WTC11 (cell line): ENCODE measurements around the gene ARHGEF18. TPM values are rescaled to one million over a fixed set of nuclear protein-coding genes. Genes with fewer than 3 reads are reported as not detected.

Experiments used
- ATAC-seq: fragments of 200-7000 bp; cut with Tn5 transposase; 2 replicates; pipeline ENCODE4 v1.10.0; 2021; ENCODE audit warnings: mild to moderate bottlenecking, moderate library complexity
- CTCF ChIA-PET: fragments of 300-600 bp; sonication (Branson Sonifier 250); formaldehyde crosslinking; loops from one replicate; lab custom pipeline; 2021; ENCODE audit warnings: antibody characterized with exemption; lab: Charles Lee
- POLR2A ChIA-PET: fragments of 350-600 bp; sonication (Branson Sonifier 250); formaldehyde crosslinking; loops from one replicate; lab custom pipeline; 2021; ENCODE audit warnings: antibody characterized with exemption; lab: Charles Lee
- DNase-seq: peaks from one replicate; pipeline ENCODE4 v3.0.0; 2021; ENCODE audit warnings: low spot score
- H3K27ac Mint-ChIP-seq: 2 replicates; pipeline ENCODE4 v1.8.0; 2021; ENCODE audit warnings: mixed read lengths
- H3K27me3 Mint-ChIP-seq: 2 replicates; pipeline ENCODE4 v1.8.0; 2021; ENCODE audit warnings: low read depth, mild to moderate bottlenecking, moderate library complexity, mixed read lengths
- H3K36me3 Mint-ChIP-seq: 2 replicates; pipeline ENCODE4 v1.8.0; 2021; ENCODE audit warnings: mixed read lengths
- H3K4me1 Mint-ChIP-seq: 2 replicates; pipeline ENCODE4 v1.8.0; 2022; ENCODE audit warnings: mixed read lengths
- H3K4me3 Mint-ChIP-seq: 2 replicates; pipeline ENCODE4 v1.8.0; 2021; ENCODE audit warnings: mild to moderate bottlenecking, moderate library complexity, mixed read lengths
- H3K9me3 Mint-ChIP-seq: 2 replicates; pipeline ENCODE4 v1.8.0; 2021; ENCODE audit warnings: mixed read lengths
- CREM ChIP-seq: sonication (generic); formaldehyde crosslinking; IDR thresholded peaks from 2 replicates; pipeline ENCODE4 v1.8.1; 2022; ENCODE audit warnings: mild to moderate bottlenecking, missing genetic modification reagents, moderate library complexity
- ELF4 ChIP-seq: sonication (generic); formaldehyde crosslinking; IDR thresholded peaks from 2 replicates; pipeline ENCODE4 v1.8.1; 2022; ENCODE audit warnings: low read depth, mild to moderate bottlenecking, moderate library complexity, missing genetic modification reagents
- ERG ChIP-seq: fragments of 250-450 bp; sonication (Bioruptor Pico); IDR thresholded peaks from 2 replicates; pipeline ENCODE4 v1.8.0; 2021; ENCODE audit warnings: mild to moderate bottlenecking
- ESRRA ChIP-seq: sonication (generic); formaldehyde crosslinking; IDR thresholded peaks from 2 replicates; pipeline ENCODE4 v1.8.1; 2022; ENCODE audit warnings: mild to moderate bottlenecking, missing genetic modification reagents, borderline replicate concordance
- HMGXB4 ChIP-seq: sonication (generic); formaldehyde crosslinking; IDR thresholded peaks from 2 replicates; pipeline ENCODE4 v1.8.1; 2023; ENCODE audit warnings: mild to moderate bottlenecking, moderate library complexity, missing genetic modification reagents
- JUN ChIP-seq: sonication (generic); formaldehyde crosslinking; IDR thresholded peaks from 2 replicates; pipeline ENCODE4 v1.8.0; 2023; ENCODE audit warnings: mild to moderate bottlenecking, missing genetic modification reagents
- KAT7 ChIP-seq: sonication (generic); formaldehyde crosslinking; IDR thresholded peaks from 2 replicates; pipeline ENCODE4 v1.8.1; 2023; ENCODE audit warnings: missing genetic modification reagents, mild to moderate bottlenecking, borderline replicate concordance
- NR1H2 ChIP-seq: sonication (generic); formaldehyde crosslinking; IDR thresholded peaks from 2 replicates; pipeline ENCODE4 v1.9.0; 2021; ENCODE audit warnings: mild to moderate bottlenecking, moderate library complexity, missing genetic modification reagents
- NR3C1 ChIP-seq: sonication (generic); formaldehyde crosslinking; conservative IDR thresholded peaks from 2 replicates; pipeline ENCODE4 v1.8.1; 2023; ENCODE audit warnings: low read depth, mild to moderate bottlenecking, missing genetic modification reagents
- PRDM15 ChIP-seq: sonication (generic); formaldehyde crosslinking; IDR thresholded peaks from 2 replicates; pipeline ENCODE4 v1.8.0; 2022; ENCODE audit warnings: missing genetic modification reagents
- PREB ChIP-seq: sonication (generic); formaldehyde crosslinking; IDR thresholded peaks from 2 replicates; pipeline ENCODE4 v1.8.1; 2022; ENCODE audit warnings: mild to moderate bottlenecking, missing genetic modification reagents, moderate library complexity, borderline replicate concordance
- RORB ChIP-seq: fragments of 250-450 bp; sonication (Bioruptor Pico); IDR thresholded peaks from 2 replicates; pipeline ENCODE4 v1.9.0; 2021; ENCODE audit warnings: mild to moderate bottlenecking
- SMAD3 ChIP-seq: sonication (generic); formaldehyde crosslinking; IDR thresholded peaks from 2 replicates; pipeline ENCODE4 v1.8.0; 2022; ENCODE audit warnings: missing genetic modification reagents, mild to moderate bottlenecking, borderline replicate concordance
- TEAD4 ChIP-seq: sonication (generic); formaldehyde crosslinking; IDR thresholded peaks from 2 replicates; pipeline ENCODE4 v1.8.0; 2022; ENCODE audit warnings: mild to moderate bottlenecking, missing genetic modification reagents
- USF2 ChIP-seq: sonication (generic); formaldehyde crosslinking; IDR thresholded peaks from 2 replicates; pipeline ENCODE4 v1.8.1; 2023; ENCODE audit warnings: mild to moderate bottlenecking, missing genetic modification reagents, moderate library complexity
- ZBTB21 ChIP-seq: sonication (generic); formaldehyde crosslinking; IDR thresholded peaks from 2 replicates; pipeline ENCODE4 v1.8.1; 2023; ENCODE audit warnings: mild to moderate bottlenecking, missing genetic modification reagents, borderline replicate concordance
- ZBTB43 ChIP-seq: sonication (generic); formaldehyde crosslinking; IDR thresholded peaks from 2 replicates; pipeline ENCODE4 v1.8.1; 2023; ENCODE audit warnings: mild to moderate bottlenecking, missing genetic modification reagents
- ZNF396 ChIP-seq: fragments of 250-450 bp; sonication (Bioruptor Pico); IDR thresholded peaks from 2 replicates; pipeline ENCODE4 v1.8.0; 2021; ENCODE audit warnings: mild to moderate bottlenecking, moderate library complexity, borderline replicate concordance
- total RNA-seq: library from RNA; stranded (reverse); gene quantifications from 3 replicates; pipeline ENCODE4 v1.2.3, GENCODE V29; 2021
- TF ChIP-seq, protein P1 (sequence below): sonication (generic); formaldehyde crosslinking; conservative IDR thresholded peaks from 2 replicates; pipeline ENCODE4 v1.8.1; 2022; ENCODE audit warnings: mild to moderate bottlenecking, missing genetic modification reagents
- TF ChIP-seq, protein P2 (sequence below): sonication (generic); formaldehyde crosslinking; IDR thresholded peaks from 2 replicates; pipeline ENCODE4 v1.8.0; 2022; ENCODE audit warnings: mild to moderate bottlenecking, missing genetic modification reagents
- TF ChIP-seq, protein P3 (sequence below): sonication (generic); formaldehyde crosslinking; IDR thresholded peaks from 2 replicates; pipeline ENCODE4 v1.8.1; 2023; ENCODE audit warnings: mild to moderate bottlenecking, missing genetic modification reagents, moderate library complexity

ARHGEF18 gene
- total RNA-seq, 1 experiment from 2014 or later = 56.1 TPM

DNA sequence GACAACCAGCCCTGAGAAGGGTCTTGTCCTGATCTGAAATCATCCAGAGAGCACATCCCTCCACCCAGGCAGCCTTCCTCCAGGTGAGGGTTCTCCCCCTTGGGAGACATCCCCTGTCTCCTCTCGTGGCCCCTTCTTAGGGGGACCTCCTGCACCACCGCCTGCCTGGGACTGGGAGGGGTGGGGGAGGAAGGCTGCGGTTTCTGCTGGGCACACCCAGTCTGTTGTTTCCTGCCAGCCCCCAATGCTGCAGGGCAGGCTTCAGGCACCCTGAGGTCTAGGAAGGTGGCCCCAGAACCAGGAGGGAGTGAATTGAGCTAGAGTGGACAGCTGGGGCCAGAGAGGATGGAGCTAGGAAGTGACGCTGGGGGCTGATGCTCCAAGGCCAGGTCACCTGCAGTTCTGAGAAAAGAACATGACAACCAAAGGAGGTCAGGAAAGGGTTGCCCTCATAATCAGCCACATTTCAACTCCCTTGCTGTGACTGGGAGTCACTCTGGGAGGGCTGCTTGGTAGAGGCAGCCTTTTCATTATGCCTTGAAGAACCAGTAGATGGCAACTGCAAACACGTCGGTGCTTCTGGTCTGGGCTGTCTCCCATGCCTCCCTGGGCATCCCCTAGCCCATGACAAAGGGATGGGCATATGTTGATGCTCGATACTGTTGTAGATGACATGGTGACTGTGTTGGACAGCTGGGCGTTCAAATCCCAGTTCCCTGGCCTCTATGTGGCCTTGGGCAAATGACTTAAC is 1.4 kb downstream of the ARHGEF18 start (continued):
- no peak for TF ChIP-seq SMAD3 (CRISPR knock-in tag)
- TF ChIP-seq NR3C1 (CRISPR knock-in tag) = no peak
- no peak for TF ChIP-seq HMGXB4 (CRISPR knock-in tag)
- no peak for TF ChIP-seq JUN (CRISPR knock-in tag)
- no peak for TF ChIP-seq NR1H2 (CRISPR knock-in tag)
- no peak for TF ChIP-seq PRDM15 (CRISPR knock-in tag)
- TF ChIP-seq, protein P1, sequence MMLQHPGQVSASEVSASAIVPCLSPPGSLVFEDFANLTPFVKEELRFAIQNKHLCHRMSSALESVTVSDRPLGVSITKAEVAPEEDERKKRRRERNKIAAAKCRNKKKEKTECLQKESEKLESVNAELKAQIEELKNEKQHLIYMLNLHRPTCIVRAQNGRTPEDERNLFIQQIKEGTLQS (CRISPR knock-in tag) = no peak
- TF ChIP-seq, all 79 proteins: peak for 0

GRCh38 chr19:7351861-7352260 is 3.1 kb downstream of the ARHGEF18 start:
- Mint-ChIP-seq H3K36me3 (peaks cover 6% of the 10 kb centered on the region), H3K27ac (no peak overlapping the region), H3K4me1 (no peaks in the 10 kb centered on the region), H3K4me3 (no peak overlapping the region), H3K27me3 (peaks cover 13% of the 10 kb centered on the region), H3K9me3 (peaks cover 31% of the 10 kb centered on the region)
- DNase-seq (no peak), ATAC-seq (no peak)
- CTCF ChIA-PET = interaction anchor here (0.7 kb wide), 1 partner anchor 244 kb away, joined by 4 read pairs; the partner anchor contains the start of gene CAMSAP3
- POLR2A ChIA-PET = no interaction called here
- TF ChIP-seq RORB (CRISPR knock-in tag) (no peak), ELF4 (CRISPR knock-in tag) (no peak), TEAD4 (CRISPR knock-in tag) (no peak), ESRRA (CRISPR knock-in tag) (no peak), USF2 (CRISPR knock-in tag) (no peak), PREB (no peak), ZNF396 (no peak), ERG (no peak), CREM (CRISPR knock-in tag) (no peak), ZBTB43 (CRISPR knock-in tag) (no peak), ZBTB21 (CRISPR knock-in tag) (no peak), KAT7 (CRISPR knock-in tag) (no peak)
- TF ChIP-seq, protein P2, sequence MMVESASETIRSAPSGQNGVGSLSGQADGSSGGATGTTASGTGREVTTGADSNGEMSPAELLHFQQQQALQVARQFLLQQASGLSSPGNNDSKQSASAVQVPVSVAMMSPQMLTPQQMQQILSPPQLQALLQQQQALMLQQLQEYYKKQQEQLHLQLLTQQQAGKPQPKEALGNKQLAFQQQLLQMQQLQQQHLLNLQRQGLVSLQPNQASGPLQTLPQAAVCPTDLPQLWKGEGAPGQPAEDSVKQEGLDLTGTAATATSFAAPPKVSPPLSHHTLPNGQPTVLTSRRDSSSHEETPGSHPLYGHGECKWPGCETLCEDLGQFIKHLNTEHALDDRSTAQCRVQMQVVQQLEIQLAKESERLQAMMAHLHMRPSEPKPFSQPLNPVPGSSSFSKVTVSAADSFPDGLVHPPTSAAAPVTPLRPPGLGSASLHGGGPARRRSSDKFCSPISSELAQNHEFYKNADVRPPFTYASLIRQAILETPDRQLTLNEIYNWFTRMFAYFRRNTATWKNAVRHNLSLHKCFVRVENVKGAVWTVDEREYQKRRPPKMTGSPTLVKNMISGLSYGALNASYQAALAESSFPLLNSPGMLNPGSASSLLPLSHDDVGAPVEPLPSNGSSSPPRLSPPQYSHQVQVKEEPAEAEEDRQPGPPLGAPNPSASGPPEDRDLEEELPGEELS (CRISPR knock-in tag) = no peak
- TF ChIP-seq, protein P1 (CRISPR knock-in tag) = no peak
- TF ChIP-seq, protein P3, sequence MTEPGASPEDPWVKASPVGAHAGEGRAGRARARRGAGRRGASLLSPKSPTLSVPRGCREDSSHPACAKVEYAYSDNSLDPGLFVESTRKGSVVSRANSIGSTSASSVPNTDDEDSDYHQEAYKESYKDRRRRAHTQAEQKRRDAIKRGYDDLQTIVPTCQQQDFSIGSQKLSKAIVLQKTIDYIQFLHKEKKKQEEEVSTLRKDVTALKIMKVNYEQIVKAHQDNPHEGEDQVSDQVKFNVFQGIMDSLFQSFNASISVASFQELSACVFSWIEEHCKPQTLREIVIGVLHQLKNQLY (CRISPR knock-in tag) = no peak
